Activated CD8-positive, alpha-beta memory T cell treated with anti-CD3 and anti-CD28 coated beads, Interleukin-2, amount 50 U/mL, for 48 hours (primary cell): ENCODE results near the gene FAM20C.

Source experiments
- DNase-seq: peaks from one replicate; pipeline ENCODE4 v3.0.0-alpha.2; 2020

Gene FAM20C

GRCh38 chr7:247636-248035 lies 55.3 kb downstream of the FAM20C start:
- DNase-seq = no peak

DNA sequence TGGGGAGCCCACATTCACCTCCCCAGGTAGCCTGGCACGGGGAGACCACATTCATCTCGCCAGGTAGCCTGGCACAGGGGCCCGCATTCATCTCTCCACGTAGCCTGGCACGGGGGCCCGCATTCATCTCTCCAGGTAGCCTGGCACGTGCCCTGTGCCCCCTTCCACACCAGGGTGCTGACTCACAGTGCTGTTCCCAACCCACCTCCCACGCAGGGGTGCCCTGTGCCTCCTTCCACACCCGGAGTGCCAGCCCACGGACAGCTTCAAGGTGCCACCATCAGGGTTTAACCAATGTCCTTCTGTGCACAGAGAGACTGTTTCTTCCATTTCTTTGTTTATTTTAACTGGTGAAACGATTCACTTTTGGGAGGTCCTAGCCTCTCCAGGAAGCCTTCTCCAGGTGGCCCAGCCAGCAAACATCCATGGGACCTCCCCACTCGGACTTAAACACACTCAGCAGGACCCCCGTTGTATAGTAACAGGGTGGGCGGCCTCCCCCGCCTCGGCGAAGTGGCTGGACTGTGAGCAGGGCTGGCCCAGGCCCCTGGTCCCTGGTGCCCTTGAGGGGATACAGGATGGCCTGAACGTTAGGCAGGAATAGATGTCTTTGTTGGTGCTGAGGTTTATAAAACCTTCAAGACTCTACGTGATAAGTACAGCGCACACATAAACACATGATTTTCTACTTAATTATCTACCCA lies 56.5 kb downstream of the FAM20C start:
- DNase-seq = no peak

DNA sequence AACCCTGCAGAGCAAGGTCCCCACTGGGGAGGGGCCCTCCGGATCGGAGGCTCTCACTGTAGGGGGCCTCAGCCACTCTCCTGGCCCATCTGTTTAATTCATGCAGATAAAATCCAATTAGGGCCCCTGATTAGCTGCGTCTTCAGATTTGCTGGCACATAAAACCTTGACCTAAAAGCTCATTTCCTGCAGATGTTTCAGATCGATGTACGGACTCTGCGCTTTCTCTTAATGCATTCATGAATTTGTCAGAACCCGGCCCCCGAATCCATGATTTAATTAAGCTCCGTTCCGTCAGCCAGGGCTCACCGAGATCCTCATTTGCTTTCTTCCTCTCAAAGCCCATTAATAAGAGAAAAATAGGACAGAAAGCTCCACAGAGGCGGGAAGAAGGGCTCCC lies 57.6 kb downstream of the FAM20C start:
- no peak for DNase-seq

- no peak for DNase-seq
Observed at GRCh38 chr7:250523-250922, 58.2 kb downstream of the FAM20C start.

DNA sequence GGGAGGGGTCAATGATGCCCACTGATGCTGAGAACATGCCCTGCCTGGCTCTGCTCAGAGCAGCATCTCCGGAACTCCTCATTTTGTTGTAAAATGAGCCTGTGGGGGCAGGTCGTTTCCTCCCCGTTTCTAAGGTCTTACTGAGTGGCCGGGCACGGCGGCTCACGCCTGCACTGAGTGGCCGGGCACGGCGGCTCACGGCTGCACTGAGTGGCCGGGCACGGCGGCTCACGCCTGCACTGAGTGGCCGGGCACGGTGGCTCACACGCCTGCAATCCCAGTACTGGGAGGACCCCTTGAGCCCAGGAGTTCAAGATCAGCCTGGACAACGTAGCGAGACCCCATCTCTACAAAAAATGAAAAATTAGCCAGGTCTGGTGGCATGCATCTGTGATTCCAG lies 58.6 kb downstream of the FAM20C start:
- no peak for DNase-seq

DNA sequence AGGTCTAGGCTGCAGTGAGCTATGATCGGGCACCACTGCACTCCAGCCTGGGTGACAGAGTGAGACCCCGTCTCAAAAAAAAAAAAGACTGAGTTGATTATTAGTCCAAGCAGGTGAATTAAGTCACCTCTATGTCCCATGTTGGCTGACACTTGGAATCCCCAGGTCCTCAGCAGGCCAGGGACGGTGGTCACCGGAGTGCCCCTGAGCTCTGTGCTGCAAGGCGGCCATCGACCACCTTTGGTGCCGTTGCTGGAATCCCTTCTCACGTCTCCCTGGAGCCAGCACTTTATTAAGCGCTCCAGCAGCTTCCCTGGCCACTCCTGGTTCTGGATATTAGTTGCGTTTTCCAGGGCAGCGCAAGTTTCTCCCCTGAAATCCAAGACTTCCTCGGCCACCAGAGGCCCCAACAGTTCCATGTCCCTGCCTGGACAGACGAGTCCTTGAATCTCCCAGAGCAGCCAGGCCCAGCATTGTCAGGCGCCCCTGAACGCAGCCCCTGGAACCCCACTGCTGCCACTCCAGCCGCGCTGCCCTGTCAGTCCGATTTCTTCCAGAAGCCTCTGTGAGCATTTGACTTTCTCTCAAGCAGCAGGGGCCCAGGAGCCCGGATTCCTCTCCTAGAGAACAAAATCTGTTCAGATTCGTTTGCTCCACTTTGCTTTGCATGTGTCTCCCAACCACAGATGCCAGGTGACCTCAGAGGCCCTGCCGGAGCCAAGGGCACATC lies 59.2 kb downstream of the FAM20C start:
- no peak for DNase-seq

DNA sequence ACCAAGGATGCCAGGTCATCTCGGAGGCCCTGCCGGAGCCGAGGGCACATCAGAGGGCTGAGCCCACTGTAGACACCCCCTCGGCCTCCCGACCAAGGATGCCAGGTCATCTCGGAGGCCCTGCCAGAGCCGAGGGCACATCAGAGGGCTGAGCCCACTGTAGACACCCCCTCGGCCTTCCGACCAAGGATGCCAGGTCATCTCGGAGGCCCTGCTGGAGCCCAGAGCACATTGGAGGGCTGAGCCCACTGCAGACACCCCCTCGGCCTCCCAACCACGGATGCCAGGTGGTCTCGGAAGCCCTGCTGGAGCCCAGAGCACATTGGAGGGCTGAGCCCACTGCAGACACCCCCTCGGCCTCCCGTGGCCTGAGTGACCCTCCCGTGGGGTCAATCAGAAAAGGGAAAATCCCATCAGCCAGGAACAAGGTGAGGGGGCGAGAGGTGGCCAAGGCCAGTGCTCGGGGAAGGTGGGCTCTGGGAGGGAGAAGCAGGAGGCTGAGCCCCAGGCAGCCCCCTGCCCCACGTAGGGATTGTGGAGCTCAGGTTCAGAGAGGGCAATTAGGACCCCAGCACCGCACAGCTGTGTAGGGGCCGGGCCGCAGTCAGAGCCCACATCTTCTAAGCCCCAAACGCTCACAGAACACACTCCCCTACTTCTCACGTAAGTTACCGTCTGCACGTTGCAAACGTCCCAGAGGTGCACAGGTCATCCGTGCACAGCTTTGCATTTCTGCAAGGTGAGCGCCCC lies 60.0 kb downstream of the FAM20C start:
- no peak for DNase-seq

- DNase-seq = no peak
Observed at GRCh38 chr7:252981-253380, 60.6 kb downstream of the FAM20C start.

- no peak for DNase-seq
Observed at GRCh38 chr7:253581-254336, 61.4 kb downstream of the FAM20C start.

DNA sequence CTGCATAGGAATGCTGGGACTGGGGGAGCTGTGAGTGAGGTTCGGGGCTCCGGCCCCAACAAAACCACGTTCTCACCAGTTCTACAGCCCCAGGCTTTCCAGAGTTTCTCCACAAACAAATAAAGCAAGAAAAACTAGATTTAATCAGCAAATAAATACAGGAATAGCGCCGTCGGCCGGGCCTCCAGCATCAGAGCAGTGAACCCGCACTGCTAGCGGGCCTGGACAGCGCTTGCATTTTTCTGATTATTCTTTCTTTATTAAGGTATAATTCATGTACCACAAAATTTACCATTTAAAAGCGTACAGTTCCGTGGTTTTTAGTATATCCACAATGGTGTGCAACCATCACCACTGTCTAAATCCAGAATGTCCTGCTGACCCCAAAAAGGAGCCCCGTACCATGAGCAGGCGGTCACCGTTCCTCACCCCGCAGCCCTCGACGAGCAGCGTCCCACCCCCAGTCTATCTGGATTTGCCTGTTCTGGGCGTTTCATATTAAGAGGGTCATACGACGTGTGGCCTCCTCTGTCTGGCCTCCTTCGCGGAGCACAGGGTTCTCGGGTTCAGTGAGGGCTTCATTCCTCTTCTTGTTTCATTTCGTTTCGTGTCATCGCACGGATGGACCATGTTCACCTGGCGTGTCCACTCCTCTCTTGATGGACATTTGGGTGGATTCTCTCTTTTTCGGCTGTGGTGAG lies 62.1 kb downstream of the FAM20C start:
- DNase-seq = no peak

DNA sequence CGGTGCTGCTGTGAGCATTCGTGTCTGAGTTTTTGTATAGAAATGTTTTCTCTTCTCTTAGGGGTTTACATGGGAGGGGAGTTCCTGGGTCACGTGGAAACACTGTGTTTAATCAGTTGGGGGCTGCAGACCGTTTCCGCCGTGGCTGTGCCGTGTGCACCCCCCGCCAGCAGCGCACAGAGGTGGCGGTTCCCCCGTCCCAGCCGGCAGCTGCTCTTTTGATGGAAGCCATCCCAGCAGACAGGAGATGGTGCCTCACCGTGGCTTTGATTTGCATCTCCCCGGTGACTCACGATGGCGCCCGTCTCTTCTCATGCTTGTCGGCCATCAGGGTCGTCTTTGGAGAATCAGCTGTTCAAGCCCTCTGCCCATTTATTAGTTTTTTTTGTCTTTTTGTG lies 62.7 kb downstream of the FAM20C start:
- DNase-seq = no peak

DNA sequence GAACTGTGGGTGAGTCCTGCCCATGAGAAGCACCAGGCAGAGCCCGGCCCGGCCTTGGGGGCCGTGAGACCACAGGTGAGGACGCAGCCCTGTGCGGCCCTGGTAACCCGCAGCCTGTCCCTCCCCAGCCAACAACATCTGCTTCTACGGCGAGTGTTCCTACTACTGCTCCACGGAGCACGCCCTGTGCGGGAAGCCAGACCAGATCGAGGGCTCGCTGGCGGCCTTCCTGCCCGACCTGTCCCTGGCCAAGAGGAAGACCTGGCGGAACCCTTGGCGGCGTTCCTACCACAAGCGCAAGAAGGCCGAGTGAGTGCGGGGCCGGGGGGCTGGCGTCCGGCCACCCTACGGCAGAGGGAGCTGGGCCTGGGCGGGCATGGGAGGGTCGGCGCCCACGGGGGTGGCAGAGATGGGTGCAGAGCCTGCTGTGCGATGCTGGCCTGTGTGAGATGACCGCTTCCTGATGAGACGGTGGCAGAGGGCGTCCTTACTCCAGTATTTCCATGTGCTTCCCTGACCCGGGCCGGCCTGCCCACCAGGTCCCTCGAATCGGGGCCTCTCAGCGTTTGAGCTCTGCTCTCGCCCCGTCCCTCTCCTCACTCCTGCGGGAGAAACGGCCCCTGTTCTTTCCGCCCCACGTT lies 63.5 kb downstream of the FAM20C start:
- no peak for DNase-seq

GRCh38 chr7:256461-256940 lies 64.1 kb downstream of the FAM20C start:
- no peak for DNase-seq

- DNase-seq = no peak
Observed at GRCh38 chr7:256981-257646, 64.7 kb downstream of the FAM20C start.

GRCh38 chr7:257647-257992 lies 65.2 kb downstream of the FAM20C start:
- no peak for DNase-seq

DNA sequence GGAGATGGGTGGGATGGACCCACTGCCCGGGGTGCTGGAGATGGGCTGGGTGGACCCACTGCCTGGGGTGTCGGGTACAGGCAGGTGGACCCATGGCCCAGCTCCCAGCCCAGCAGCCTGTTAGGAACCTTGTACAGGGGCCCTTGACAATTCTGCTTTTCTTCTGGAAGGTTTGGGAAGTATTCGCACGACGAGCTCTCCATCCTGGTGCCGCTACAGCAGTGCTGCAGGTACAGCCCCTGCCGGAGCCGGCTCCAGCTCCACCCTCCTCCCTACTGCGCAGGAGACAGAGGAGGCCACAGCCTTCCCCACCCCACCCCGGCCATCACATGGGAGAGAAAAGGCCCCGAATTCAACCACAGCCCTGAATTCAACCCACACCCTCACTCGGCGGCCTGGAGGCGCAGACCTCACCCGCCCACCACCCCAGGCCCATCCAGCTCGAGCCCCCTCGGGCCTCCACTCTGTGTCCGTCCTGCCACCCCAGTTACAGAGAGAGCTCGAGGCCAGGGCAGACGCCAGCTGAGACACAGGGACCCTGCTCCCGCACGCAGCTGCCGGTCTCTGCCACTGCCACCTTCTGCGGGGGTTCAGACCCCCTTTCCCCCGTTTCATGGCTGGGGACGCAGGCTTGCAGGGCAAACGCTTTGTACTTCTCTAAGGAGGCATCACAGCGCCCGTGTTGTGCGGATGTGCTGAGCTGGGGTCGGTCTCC lies 66.3 kb downstream of the FAM20C start:
- no peak for DNase-seq

DNA sequence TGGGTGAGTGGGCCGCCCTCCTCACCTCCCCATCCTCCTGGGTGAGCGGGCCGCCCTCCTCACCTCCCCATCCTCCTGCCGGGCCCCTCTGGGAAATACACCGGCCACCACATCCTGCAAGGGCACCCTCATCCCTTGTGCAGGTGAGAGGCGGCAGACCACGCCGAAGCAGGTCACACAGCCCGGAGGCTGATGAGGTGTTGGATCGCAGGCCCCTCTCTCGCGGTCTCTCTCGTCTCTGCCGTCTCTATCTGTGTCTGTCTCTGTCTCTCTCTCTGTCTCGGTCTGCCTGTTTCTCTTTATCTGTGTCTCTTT lies 66.8 kb downstream of the FAM20C start:
- no peak for DNase-seq

- no peak for DNase-seq
Observed at GRCh38 chr7:259751-260405, 67.5 kb downstream of the FAM20C start.

DNA sequence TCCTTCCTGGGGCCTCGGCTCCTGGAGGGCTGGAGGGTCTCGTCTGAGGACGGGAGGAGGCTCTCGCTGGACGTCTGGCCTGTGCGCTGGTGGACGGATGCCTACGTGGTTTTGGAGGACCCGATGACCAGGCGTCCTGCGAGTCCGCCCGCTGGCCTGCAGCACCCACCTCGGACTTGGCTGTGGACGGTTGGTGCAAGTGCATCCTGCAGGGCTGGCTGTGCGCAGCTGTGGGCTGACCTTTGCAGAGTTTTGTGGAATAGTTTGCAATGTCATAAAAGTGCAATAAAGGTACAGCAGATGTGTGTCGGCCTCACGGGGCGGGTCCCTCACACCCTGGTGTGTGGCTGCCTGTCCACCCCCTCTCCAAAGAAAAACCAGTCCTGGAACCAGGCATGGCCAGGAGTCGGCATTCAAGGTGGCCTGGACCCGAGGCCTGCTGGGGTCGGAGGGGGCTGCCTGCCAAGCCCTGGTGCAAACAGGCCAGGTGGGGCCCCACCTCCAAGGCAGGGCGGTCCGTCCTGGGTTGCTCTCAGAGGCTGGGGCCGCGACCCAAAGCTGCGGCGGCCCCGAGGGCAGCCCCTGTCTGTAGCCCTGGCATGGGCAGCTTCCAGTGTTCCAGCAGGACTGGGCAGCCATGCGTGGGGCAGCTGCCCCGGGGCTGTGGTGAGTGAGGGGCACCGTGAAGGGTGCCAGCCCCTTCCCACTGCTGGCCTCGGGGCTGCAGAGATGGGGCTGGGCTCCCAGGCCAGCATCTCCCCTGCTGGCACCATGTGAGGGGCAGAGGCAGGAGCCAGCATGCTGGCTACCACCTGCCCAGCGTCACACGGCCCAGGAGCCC lies 68.3 kb downstream of the FAM20C start:
- DNase-seq = no peak
